NCI-H345 (cell line): ENCODE results near the gene PTPRJ.

Experiments
- DNase-seq: peaks from one replicate; lab custom pipeline; 2025; lab: John Stamatoyannopoulos, UW

The PTPRJ gene

DNA sequence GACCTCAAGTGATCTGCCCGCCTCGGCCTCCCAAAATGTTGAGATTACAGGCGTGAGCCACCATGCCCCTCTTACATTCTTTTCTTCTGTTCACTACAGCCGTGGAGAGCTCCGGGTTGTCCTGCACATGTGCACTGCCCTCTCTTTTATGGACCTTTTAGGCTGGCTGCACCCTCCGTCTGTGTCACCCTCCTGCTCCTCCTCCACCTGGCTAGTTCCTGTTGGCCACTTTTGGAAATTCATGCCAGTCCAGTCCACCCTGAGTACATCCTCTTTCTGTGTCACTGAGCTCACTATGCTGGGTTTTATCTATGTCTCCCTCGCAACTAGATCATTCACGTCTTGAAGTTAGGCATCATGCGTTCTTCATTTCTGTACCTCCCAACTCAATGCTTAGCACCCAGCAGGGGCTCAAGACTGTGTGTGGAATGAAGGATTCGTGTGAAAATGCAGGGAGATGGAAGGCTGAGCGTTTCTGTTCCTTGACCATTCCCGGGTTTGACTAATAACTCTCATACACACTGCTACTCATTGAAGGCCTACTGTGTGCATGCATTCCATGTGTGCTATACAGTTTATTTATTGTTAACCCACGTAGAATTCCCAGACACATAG lies 60.6 kb downstream of the PTPRJ start:
- no peak for DNase-seq

DNA sequence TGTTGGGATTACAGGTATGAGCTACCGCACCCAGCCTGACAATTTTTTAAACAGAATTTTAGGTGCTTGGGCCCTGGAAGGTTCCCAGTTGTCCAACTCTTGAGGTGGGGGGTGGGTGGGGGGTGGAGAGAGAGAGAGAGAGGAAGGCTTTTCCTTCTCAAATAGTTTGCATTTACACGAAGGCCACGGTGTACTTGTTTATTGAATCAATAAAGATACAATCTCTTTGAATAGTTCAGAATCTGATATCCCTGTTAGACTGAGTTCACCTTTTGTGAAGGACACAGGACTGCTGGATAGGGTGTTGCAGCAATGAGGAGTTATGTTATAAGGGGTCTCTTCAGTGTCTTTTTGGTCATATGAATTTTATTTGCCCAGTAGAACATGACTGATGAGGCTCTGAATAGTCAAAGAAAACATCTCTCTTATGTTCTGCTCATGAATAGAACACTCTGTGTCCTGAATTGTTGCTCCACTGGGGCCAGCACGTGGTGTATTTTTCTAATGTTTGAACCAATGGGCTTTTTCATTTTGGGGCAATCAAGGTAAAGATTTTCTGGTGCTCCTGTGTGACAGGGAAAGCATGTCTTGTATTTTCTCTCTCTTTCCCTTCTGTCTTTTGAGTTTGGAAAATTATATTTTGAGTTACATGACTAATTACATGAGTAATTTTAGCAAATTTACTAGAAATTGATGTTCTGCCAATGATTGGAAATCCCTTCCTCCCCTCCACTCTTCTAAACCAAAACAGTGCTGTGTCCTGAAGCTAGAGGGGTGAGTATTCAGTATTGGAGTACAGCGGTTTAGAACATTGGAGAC lies 61.7 kb downstream of the PTPRJ start:
- DNase-seq, result no peak

DNA sequence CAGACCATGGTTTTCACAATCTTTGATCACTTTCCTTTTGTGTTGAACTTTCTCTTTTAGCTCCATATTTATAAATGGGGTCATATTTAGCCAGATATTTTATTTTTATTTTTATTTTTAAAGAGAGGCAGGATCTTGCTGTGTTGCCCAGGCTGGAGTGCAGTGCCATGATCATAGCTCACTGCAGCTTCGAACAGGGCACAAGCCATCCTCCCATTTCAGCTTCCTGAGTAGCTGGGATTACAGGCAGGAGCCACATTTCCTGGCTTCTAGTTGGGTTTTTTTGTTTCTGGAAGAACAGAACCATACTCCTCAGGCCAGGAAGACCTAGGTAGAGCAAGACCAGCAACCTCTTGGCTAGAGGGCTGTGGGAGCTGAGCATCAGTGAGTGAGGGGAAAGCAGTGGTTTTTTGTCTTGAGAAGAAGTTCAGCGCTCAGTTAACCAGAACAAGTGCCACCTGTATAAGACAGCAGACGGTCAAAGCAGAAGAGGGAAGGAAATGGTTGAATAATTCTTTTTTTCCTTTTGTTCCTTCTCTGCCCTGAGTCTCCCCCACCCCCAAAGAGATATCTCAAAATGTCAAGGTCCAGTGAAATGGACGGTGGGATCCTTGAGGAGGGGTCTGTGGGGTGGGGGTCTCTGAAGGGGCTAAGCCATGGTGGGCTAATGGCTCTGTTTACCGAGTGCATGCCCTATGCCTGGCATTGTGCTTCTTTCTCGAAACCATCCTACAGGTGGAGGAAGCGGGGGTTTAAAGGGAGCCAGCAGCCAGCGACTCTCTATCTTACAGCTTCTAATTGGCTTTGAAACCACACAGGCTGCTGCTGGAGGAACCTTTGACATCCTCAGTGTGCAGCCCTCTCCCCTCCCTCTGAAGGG lies 63.0 kb downstream of the PTPRJ start:
- DNase-seq, result no peak

DNA sequence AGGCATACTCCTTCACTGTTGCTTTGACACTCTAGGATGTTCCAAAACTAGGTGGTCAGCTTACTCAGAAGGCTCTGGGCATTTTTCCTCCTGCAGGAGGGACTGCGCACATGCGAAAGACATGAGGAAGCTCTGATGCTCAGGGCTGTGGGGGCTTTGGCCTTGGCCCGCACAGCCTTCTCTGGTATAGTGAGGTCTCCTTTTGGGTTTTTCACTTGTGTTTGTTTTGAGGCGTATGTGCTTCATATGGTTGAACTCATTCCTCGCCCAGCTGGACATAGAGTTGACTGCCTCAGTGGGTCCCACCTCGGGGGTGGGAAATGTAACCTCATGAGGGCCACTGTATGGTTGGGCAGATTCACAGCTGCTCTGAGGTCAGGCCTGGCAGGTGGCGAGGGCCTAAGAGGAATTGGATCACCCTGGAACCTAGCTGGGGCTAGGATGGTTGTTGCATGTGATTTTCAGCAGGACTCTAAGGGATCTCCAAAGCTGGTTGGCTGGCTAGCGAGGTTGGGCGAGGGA lies 63.7 kb downstream of the PTPRJ start:
- DNase-seq, result no peak

DNA sequence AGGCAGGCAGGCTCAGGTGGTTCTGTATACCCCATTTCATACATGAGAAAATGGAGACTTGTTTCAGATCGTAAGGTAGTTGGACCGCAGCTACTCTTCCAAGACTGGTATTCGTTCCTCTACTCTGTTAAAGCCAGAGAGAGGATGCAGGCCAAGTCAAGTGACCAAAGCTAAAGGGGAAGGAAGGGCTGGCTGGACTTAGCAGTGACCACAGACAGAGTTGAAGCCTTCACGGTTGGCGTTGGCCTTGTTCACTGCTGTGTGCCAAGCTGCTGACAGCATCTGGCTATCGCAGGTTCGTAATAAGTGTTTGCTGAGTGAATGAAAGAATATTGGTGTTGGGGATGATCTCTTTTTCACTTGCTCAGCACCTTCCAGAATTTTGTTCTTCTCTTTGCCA lies 64.2 kb downstream of the PTPRJ start:
- no peak for DNase-seq

DNA sequence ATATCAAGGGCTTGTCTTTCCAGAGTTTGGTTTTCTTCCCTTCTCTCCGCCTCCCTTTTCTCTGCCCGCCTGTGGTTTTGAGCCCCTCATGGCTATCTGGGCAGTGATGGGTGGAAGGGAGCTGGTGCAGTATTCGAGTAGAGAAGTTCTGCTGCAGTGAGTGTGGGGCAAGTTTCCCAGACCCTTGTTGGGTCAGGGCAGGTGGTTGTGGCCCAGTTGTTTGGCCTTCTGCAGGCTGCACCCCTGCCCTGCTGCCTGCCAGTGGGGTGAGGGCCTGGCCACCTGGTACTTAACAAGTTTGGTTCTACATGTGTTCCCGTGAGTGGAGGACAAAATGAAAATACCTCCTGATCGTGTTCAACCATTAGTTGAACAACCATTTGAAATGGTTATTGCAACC lies 65.2 kb downstream of the PTPRJ start:
- no peak for DNase-seq

DNA sequence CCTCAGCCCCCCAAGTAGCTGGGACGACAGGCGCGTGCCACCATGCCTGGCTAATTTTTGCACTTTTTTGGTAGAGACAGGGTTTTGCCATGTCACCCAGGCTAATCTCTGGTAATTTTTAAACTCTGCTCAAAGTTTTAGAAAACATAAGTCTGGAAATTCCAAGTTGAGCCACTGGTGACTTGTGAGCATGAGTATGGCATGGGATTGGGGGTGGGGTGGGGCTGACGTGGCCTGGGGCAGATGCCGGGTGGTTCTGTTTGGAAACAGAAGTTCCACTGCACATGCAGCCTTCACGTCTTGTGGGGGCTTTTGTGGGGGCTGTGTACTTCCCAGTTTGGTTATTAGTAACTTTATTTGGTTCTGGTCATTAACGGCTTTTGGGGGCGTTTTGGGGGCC lies 67.3 kb downstream of the PTPRJ start:
- no peak for DNase-seq

DNA sequence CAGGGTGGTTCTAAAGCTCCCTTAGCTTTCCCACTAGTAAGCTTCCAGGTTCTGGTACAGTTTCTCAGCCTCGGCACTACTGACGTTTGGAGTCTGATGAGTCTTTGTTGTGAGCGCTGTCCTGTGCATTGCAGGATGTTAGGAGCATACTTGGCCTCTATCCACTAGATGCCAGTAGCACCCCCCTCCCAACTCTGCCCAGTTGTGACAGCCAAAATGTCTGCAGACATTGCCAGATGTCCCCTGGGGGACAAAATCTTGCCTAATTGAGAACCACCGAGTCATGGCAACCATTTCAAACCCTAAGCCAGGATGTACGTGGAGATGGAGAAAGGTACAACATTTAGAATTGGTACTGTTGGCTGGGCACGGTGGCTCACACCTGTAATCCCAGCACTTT lies 68.7 kb downstream of the PTPRJ start:
- DNase-seq, result no peak

DNA sequence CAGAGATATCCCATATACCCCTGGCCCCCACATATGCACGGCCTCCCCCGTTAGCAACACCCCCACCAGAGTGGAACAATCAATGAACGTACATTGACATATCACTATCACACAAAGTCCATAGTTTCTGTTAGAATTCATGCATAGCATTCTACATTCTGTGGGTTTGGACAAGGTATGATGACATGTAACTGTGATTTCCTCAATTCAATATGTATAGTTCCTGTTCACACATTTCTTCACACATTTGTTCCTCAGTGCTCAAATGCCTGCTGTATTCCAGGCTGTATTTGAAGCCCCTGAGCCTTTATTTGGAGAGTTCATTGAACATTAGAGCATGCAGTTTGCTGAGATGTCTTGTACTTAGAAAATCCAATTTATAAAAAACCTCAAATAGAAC lies 69.9 kb downstream of the PTPRJ start:
- DNase-seq, result no peak

DNA sequence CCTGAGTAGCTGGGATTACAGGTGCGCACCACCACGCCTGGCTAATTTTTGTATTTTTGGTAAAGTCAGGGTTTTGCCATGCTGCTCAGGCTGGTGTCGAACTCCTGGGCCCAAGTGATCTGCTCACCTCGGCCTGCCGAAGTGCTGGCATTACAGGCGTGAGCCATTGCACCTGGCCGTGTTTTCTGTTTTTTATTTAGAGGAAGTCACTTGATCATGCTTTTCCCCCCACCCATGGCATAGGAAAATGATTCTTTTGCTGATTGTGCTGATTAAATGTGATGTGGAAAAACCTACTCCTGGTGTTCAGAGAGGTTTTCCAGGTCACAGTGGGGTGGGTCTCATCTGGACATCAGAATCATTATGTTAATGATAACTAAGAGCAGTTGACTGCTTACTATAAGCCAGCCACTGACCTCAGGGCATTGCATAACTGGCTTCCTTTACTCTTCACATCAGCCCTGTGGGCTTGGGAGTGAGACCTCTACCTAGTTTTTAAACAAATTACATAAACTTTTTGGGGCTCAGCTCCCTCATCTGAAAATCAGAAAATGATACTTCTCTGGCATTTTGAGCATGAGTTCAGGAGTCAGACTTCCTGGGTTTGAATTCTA lies 71.0 kb downstream of the PTPRJ start:
- no peak for DNase-seq

DNA sequence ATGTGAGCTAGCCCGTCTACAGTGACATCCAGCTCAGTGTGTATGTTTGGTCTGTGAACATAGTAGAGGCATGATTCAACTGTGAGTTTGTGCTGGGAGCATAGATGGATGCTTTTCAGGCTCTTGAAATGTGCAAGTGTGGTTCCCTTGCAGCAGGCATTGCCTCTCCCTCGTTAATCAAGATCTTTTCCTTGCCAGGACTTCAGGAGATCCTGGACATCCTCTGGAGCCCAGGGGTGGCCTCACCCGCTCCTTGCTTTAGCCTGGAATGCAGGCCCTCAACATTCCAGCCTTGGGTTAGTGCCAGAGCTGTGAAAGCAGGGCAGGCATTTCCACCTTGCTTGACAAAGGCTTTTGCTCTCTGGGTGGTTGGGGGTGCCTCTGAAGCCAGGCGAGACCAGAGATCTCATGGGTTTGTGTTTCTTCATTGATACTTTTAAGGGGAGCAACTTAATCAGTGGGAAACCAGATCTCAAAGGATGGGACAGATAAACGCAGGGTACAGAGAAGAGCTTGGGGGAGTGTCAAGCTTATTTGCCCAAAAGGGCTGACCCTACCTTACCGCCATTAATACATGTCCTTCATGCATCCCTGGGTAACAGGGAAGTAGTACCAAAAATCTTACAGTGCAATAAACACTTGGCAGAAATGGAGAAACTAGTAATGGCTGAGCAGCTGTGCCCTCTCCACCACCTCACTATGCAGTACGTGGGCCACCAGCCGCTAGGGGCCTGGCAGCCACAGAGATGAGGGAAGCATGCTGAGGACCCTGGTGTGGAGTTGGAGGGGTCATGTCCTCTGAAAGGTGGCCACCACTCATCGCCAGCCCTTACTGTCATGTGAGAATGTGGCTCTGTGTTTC lies 72.1 kb downstream of the PTPRJ start:
- DNase-seq, result no peak

DNA sequence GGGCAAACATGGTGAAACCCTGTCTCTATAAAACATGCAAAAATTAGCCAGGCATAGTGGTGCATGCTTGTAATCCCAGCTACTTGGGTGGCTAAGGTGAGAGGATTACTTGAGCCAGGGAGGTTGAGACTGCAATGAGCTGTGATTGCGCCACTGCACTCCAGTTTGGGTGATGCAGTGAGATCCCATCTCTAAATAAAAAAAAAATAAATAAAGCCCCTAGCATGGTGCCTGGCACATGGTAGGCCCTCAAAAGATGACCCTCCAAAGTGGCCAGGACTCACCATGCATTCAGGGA lies 74.6 kb downstream of the PTPRJ start:
- no peak for DNase-seq

DNA sequence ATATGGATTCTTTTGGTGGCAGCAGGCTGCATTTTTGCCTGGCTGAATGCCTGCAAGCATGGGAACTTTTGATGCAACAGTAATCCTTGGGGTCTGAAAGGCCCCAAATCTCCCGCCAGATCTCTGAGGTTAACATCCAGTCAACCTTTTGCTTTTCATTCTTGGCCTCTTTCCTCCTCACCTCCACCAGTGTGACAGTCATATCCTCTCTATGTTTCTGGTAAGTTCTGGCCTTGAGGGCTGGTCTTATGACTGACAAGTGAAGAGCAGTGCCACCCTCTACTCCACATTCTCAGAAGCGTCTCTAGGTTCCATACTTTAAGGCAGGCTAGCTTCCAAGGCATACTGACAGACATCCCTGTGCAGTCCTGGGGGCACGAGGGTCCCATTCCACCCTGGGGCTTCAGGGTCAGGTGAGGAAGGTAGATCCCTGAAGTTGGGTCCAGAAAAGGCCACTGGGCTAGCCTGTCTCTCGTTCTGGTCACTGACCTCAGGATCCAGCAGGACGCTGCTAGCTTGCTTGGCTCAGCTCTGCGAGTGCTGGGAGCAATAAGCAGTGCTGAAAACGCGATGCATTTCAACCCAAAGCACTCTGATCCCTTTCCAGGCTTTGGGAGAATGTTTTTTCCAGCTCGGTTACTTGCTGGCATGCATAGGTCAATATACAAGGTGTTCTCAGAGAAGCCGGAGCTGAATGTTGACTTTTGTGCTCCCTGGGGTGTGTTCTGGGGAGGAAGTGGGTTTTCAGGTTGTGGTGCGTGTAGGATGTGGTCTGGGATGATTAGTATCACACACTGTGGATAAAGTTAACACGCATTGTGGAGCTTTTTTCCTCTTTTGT lies 75.2 kb downstream of the PTPRJ start:
- peak; percentile 38 for DNase-seq

DNA sequence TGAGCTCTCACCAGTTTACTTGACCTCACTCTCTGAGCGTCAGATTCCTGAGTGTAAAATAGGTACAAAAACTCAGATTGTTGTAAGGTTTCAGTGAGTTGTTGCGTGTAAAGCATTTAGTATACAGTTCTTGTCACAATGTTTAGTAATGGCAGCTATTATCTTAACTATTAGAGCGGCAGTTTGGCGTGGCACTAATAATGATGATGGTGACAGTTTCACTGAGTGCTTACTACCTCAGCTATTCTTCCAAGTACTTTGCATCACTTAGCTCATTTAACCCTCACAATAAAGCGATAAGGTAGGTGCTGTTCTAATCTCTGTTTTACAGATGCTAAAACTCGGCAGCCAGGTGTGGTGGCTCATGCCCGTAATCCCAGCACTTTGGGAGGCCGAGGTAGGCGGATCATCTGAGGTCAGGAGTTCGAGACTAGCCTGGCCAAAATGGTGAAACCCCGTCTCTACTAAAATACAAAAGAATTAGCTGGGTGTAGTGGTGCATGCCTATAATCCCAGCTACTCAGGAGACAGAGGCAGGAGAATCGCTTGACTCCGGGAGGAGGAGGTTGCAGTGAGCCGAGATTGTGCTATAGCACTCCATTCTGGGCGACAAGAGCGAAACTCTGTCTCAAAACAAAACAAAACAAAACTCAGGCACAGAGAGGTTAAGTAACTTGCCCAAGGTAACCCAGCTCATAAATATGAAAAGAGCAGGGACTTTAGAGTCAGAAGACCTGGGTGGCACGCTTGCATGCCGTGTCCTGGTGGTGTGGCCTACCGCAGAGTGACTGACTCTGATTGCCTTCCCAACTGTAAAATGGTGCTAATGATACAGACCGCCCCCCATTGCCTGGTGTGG lies 76.2 kb downstream of the PTPRJ start:
- no peak for DNase-seq

DNA sequence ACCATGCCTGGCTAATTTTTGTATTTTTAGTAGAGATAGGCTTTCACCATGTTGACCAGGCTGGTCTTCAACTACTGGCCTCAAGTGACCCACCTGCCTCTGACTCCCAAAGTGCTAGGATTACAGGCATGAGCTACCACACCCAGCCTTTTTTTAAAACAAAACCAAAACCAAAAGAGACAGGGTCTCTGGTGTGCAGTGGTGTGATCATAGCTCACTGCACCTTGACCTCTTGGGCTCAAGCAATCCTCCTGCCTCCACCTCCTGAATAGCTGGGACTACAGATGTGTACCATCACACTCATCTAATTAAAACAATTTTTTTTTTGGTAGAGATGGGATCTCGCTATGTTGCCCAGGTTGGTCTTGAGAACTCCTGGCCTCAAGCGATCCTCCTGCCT lies 77.7 kb downstream of the PTPRJ start:
- DNase-seq, result no peak

DNA sequence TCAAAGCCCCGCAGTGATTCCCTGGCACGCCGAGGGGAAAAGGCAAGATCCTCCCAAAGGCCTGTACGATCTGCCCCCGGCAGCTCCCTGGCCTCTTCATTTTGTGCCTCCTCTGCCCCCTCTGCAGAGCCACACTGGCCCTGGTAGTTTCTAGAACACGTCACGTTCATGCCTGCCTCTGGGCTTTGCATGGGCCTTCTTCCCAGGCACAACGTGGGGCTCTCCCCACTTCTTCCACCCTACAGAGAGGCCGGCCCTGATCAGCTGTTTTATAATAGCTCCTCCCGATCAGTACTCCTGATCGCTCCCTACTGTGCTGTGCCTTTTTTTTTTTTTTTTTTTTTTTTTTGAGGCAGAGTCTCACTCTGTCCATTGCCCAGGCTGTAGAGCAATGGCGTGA lies 78.4 kb downstream of the PTPRJ start:
- no peak for DNase-seq

DNA sequence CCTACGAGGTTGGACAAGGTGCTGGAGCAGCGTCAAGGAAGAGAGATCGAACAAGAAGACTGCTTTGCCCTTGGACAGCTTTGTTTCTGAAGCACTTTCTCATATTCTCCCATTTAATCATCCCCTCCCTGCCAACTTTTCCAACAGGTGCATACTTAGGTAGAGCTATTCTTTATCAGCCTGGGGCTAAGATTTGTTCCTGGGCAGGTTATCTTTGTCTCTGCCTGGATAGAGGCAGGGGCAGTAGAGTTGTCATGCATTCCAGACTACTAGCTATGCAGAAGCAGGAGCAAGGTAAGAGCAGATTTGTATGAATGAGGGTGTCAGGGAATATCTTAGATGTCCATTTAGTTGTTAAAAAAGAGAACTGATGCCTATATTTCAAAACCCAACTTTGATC lies 82.3 kb downstream of the PTPRJ start:
- no peak for DNase-seq

DNA sequence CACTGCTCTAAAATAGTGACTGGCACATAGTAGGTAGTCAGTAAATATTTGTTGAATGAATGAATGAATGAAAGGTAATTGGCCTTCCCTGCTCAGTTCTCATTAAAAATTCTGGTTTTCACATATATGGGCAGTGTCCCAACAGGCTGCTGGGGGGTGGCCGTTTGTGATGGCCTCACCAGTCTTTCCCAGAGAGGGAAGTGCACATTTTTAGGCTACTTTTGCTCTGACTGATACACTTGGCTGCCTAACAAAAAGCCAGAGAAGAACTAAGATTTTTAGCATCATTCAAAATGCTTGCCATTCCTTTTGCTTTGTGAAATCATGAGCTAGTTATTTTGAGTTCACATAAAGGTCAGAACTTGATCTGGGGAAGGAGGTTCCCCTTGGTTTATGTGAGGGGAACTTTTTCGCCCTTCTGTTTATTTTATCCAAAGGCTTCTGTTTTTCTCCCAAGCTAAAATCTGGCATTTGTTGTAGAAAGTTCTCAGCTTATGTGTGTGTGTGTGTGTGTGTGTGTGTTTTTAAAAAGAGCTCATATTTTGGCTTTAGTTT lies 83.1 kb downstream of the PTPRJ start:
- no peak for DNase-seq

DNA sequence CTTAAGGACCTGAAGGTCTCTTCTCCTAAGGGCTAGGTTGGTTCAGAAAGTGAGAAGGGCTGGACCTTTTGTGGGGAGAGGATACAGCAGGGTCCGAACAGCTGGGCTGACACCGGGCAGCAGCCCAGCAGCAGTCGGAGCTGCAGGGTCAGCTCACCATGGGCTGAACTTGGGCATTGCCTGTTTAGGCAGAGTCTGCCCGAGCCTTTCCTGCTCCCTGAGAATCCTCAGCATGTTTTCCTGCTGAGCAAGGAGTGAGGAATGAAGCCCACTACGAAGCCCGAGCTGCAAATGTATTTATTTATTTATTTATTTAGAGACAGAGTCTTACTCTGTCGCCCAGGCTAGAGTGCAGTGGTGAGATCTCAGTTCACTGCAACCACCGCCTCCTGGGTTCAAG lies 83.9 kb downstream of the PTPRJ start:
- DNase-seq, result no peak
